ENCODE data around the gene NEDD4. TPM values are rescaled to one million over a fixed set of nuclear protein-coding genes. Genes with fewer than 3 reads are reported as not detected.

Gene NEDD4
- polyA plus RNA-seq, 1 donor = 16.2 TPM

- no peak for DNase-seq
- no peaks in the 10 kb centered on the region for H3K4me1 ChIP-seq (ENCODE audit: control insufficient read depth, insufficient read depth, low read length)
- no peaks in the 10 kb centered on the region for H3K36me3 ChIP-seq (ENCODE audit: control insufficient read depth, insufficient read depth, low read length)
- H3K9me3 ChIP-seq (ENCODE audit: control insufficient read depth, low read depth, low read length) = no peaks in the 10 kb centered on the region
- WGBS (ENCODE audit: insufficient coverage, low lambda C conversion rate) = no CpG with 5 or more reads among the region's 3 CpGs
- H3K27me3 ChIP-seq (ENCODE audit: control insufficient read depth, insufficient read depth, low read length) = no peaks in the 10 kb centered on the region
- H3K27ac ChIP-seq (ENCODE audit: low read length) = no peak overlapping the region
- H3K4me3 ChIP-seq (ENCODE audit: low read length) = no peak overlapping the region
These were observed 93.4 kb downstream of the NEDD4 start for GRCh38 chr15:55900019-55900418.

- H3K27ac ChIP-seq (ENCODE audit: low read length) = no peak overlapping the region
- WGBS (ENCODE audit: insufficient coverage, low lambda C conversion rate) = no CpG with 5 or more reads among the region's 1 CpG
- H3K4me1 ChIP-seq (ENCODE audit: control insufficient read depth, insufficient read depth, low read length) = no peaks in the 10 kb centered on the region
- H3K27me3 ChIP-seq (ENCODE audit: control insufficient read depth, insufficient read depth, low read length) = no peaks in the 10 kb centered on the region
- H3K36me3 ChIP-seq (ENCODE audit: control insufficient read depth, insufficient read depth, low read length) = no peaks in the 10 kb centered on the region
- no peaks in the 10 kb centered on the region for H3K9me3 ChIP-seq (ENCODE audit: control insufficient read depth, low read depth, low read length)
- DNase-seq = no peak
- H3K4me3 ChIP-seq (ENCODE audit: low read length) = no peak overlapping the region
These were observed 93.9 kb downstream of the NEDD4 start for GRCh38 chr15:55899537-55899936.

GRCh38 chr15:55897560-55898336, 95.7 kb downstream of the NEDD4 start:
- WGBS (ENCODE audit: insufficient coverage, low lambda C conversion rate) = 56% methylated on average over 2 of the region's 6 CpGs
- Histone ChIP-seq H3K36me3 (ENCODE audit: control insufficient read depth, insufficient read depth, low read length) (no peaks in the 10 kb centered on the region), H3K27me3 (ENCODE audit: control insufficient read depth, insufficient read depth, low read length) (no peaks in the 10 kb centered on the region), H3K27ac (ENCODE audit: low read length) (no peak overlapping the region), H3K4me3 (ENCODE audit: low read length) (no peak overlapping the region), H3K4me1 (ENCODE audit: control insufficient read depth, insufficient read depth, low read length) (no peaks in the 10 kb centered on the region), H3K9me3 (ENCODE audit: control insufficient read depth, low read depth, low read length) (no peaks in the 10 kb centered on the region)
- DNase-seq = peak; percentile 21 to 56

- WGBS (ENCODE audit: insufficient coverage, low lambda C conversion rate) = 88% methylated on average over 1 of the region's 3 CpGs
- DNase-seq = no peak
- no peak overlapping the region for H3K4me3 ChIP-seq (ENCODE audit: low read length)
- H3K27ac ChIP-seq (ENCODE audit: low read length) = no peak overlapping the region
- H3K36me3 ChIP-seq (ENCODE audit: control insufficient read depth, insufficient read depth, low read length) = no peaks in the 10 kb centered on the region
- H3K4me1 ChIP-seq (ENCODE audit: control insufficient read depth, insufficient read depth, low read length) = no peaks in the 10 kb centered on the region
- no peaks in the 10 kb centered on the region for H3K27me3 ChIP-seq (ENCODE audit: control insufficient read depth, insufficient read depth, low read length)
- no peaks in the 10 kb centered on the region for H3K9me3 ChIP-seq (ENCODE audit: control insufficient read depth, low read depth, low read length)
These were observed 98.9 kb downstream of the NEDD4 start for GRCh38 chr15:55894399-55894965.

- WGBS (ENCODE audit: insufficient coverage, low lambda C conversion rate) = no CpG with 5 or more reads among the region's 3 CpGs
- no peaks in the 10 kb centered on the region for H3K9me3 ChIP-seq (ENCODE audit: control insufficient read depth, low read depth, low read length)
- no peak overlapping the region for H3K27ac ChIP-seq (ENCODE audit: low read length)
- no peak for DNase-seq
- no peaks in the 10 kb centered on the region for H3K36me3 ChIP-seq (ENCODE audit: control insufficient read depth, insufficient read depth, low read length)
- H3K4me3 ChIP-seq (ENCODE audit: low read length) = no peak overlapping the region
- H3K27me3 ChIP-seq (ENCODE audit: control insufficient read depth, insufficient read depth, low read length) = no peaks in the 10 kb centered on the region
- no peaks in the 10 kb centered on the region for H3K4me1 ChIP-seq (ENCODE audit: control insufficient read depth, insufficient read depth, low read length)
These were observed 99.6 kb downstream of the NEDD4 start for GRCh38 chr15:55893852-55894251.

GRCh38 chr15:55891196-55891595, 102.2 kb downstream of the NEDD4 start:
- WGBS (ENCODE audit: insufficient coverage, low lambda C conversion rate) = no CpG with 5 or more reads among the region's 1 CpG
- Histone ChIP-seq H3K4me3 (ENCODE audit: low read length) (no peak overlapping the region), H3K27me3 (ENCODE audit: control insufficient read depth, insufficient read depth, low read length) (no peaks in the 10 kb centered on the region), H3K9me3 (ENCODE audit: control insufficient read depth, low read depth, low read length) (peaks cover 3% of the 10 kb centered on the region), H3K4me1 (ENCODE audit: control insufficient read depth, insufficient read depth, low read length) (no peaks in the 10 kb centered on the region), H3K27ac (ENCODE audit: low read length) (no peak overlapping the region), H3K36me3 (ENCODE audit: control insufficient read depth, insufficient read depth, low read length) (no peaks in the 10 kb centered on the region)
- DNase-seq = no peak

GRCh38 chr15:55884223-55884622, 109.2 kb downstream of the NEDD4 start:
- H3K27me3 ChIP-seq (ENCODE audit: control insufficient read depth, insufficient read depth, low read length) = no peaks in the 10 kb centered on the region
- DNase-seq = no peak
- H3K9me3 ChIP-seq (ENCODE audit: control insufficient read depth, low read depth, low read length) = peaks cover 3% of the 10 kb centered on the region
- H3K36me3 ChIP-seq (ENCODE audit: control insufficient read depth, insufficient read depth, low read length) = no peaks in the 10 kb centered on the region
- H3K4me1 ChIP-seq (ENCODE audit: control insufficient read depth, insufficient read depth, low read length) = no peaks in the 10 kb centered on the region
- no peak overlapping the region for H3K27ac ChIP-seq (ENCODE audit: low read length)
- H3K4me3 ChIP-seq (ENCODE audit: low read length) = no peak overlapping the region

- DNase-seq = no peak
- no peaks in the 10 kb centered on the region for H3K4me1 ChIP-seq (ENCODE audit: control insufficient read depth, insufficient read depth, low read length)
- H3K9me3 ChIP-seq (ENCODE audit: control insufficient read depth, low read depth, low read length) = no peaks in the 10 kb centered on the region
- H3K36me3 ChIP-seq (ENCODE audit: control insufficient read depth, insufficient read depth, low read length) = no peaks in the 10 kb centered on the region
- H3K27ac ChIP-seq (ENCODE audit: low read length) = no peak overlapping the region
- no peaks in the 10 kb centered on the region for H3K27me3 ChIP-seq (ENCODE audit: control insufficient read depth, insufficient read depth, low read length)
- no peak overlapping the region for H3K4me3 ChIP-seq (ENCODE audit: low read length)
These were observed 114.2 kb downstream of the NEDD4 start for GRCh38 chr15:55879181-55879580.

- 48% methylated on average over 4 of the region's 4 CpGs for WGBS (ENCODE audit: insufficient coverage, low lambda C conversion rate)
- no peak overlapping the region for H3K27ac ChIP-seq (ENCODE audit: low read length)
- peaks cover 3% of the 10 kb centered on the region for H3K36me3 ChIP-seq (ENCODE audit: control insufficient read depth, insufficient read depth, low read length)
- no peak overlapping the region for H3K4me3 ChIP-seq (ENCODE audit: low read length)
- no peaks in the 10 kb centered on the region for H3K9me3 ChIP-seq (ENCODE audit: control insufficient read depth, low read depth, low read length)
- DNase-seq = no peak
- no peaks in the 10 kb centered on the region for H3K4me1 ChIP-seq (ENCODE audit: control insufficient read depth, insufficient read depth, low read length)
- no peaks in the 10 kb centered on the region for H3K27me3 ChIP-seq (ENCODE audit: control insufficient read depth, insufficient read depth, low read length)
These were observed 120.2 kb downstream of the NEDD4 start for GRCh38 chr15:55873024-55873720.

- DNase-seq = no peak
- 89% methylated on average over 1 of the region's 2 CpGs for WGBS (ENCODE audit: insufficient coverage, low lambda C conversion rate)
- Histone ChIP-seq H3K9me3 (ENCODE audit: control insufficient read depth, low read depth, low read length) (no peaks in the 10 kb centered on the region), H3K4me3 (ENCODE audit: low read length) (no peak overlapping the region), H3K36me3 (ENCODE audit: control insufficient read depth, insufficient read depth, low read length) (peaks cover 5% of the 10 kb centered on the region), H3K27me3 (ENCODE audit: control insufficient read depth, insufficient read depth, low read length) (no peaks in the 10 kb centered on the region), H3K4me1 (ENCODE audit: control insufficient read depth, insufficient read depth, low read length) (no peaks in the 10 kb centered on the region), H3K27ac (ENCODE audit: low read length) (no peak overlapping the region)
These were observed 120.9 kb downstream of the NEDD4 start for GRCh38 chr15:55872471-55872870.

Data from large intestine (tissue), 3 donors.